ENCODE data around the gene TMEM154.

The TMEM154 gene

DNA sequence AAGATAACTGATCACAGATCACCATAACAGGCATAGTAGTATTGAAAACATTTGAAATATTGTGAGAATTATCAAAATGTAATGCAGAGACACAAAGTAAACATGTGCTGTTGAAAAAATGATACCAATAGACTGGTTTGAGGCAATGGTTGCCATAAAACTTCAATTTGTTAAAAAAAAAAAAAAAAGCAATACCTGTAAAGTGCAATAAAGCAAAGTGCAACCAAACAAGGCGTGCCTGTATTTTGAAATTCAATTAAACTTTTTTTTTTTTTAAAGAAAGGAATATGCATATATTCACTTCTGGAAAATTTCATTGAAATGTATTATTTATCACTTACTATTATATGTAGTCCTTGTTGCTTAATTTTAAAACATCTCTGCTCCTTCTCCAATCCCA is 27.7 kb downstream of the TMEM154 start:
- Histone ChIP-seq H3K9me3 (ENCODE audit: insufficient read depth, low read depth, low read length) (peaks cover 8% of the 10 kb centered on the region; the same call in 1 of the 2 replicates), H3K4me3 (ENCODE audit: low read length, poor library complexity, severe bottlenecking) (no peak overlapping the region), H3K4me1 (ENCODE audit: insufficient read depth, low read length, poor library complexity, severe bottlenecking) (no peaks in the 10 kb centered on the region), H3K9ac (ENCODE audit: low read depth, low read length, poor library complexity, severe bottlenecking) (no peak overlapping the region), H3K4me2 (ENCODE audit: low read depth, low read length, poor library complexity, severe bottlenecking) (no peak overlapping the region), H2AFZ (ENCODE audit: low read length) (no peak overlapping the region), H3F3A (ENCODE audit: low read depth) (no peaks in the 10 kb centered on the region), H3K27me3 (ENCODE audit: insufficient read depth, low read length, poor library complexity, severe bottlenecking) (no peaks in the 10 kb centered on the region), H3K36me3 (ENCODE audit: insufficient read depth, low read length) (peaks cover 10% of the 10 kb centered on the region; the same call in 1 of the 2 replicates), H3K9me2 (replicated peaks; ENCODE audit: low read depth, low read length) (no peaks in the 10 kb centered on the region), H4K20me1 (ENCODE audit: insufficient read depth, low read length, poor library complexity, severe bottlenecking) (no peaks in the 10 kb centered on the region), H3K79me2 (ENCODE audit: insufficient read depth, low read length) (no peaks in the 10 kb centered on the region)
- no peak for TF ChIP-seq EZH2phosphoT487 (IDR thresholded peaks at IDR 0.05; ENCODE audit: borderline replicate concordance)
- TF ChIP-seq, protein P1, sequence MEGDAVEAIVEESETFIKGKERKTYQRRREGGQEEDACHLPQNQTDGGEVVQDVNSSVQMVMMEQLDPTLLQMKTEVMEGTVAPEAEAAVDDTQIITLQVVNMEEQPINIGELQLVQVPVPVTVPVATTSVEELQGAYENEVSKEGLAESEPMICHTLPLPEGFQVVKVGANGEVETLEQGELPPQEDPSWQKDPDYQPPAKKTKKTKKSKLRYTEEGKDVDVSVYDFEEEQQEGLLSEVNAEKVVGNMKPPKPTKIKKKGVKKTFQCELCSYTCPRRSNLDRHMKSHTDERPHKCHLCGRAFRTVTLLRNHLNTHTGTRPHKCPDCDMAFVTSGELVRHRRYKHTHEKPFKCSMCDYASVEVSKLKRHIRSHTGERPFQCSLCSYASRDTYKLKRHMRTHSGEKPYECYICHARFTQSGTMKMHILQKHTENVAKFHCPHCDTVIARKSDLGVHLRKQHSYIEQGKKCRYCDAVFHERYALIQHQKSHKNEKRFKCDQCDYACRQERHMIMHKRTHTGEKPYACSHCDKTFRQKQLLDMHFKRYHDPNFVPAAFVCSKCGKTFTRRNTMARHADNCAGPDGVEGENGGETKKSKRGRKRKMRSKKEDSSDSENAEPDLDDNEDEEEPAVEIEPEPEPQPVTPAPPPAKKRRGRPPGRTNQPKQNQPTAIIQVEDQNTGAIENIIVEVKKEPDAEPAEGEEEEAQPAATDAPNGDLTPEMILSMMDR (conservative IDR thresholded peaks at IDR 0.05; ENCODE audit: low read length) = no peak

DNA sequence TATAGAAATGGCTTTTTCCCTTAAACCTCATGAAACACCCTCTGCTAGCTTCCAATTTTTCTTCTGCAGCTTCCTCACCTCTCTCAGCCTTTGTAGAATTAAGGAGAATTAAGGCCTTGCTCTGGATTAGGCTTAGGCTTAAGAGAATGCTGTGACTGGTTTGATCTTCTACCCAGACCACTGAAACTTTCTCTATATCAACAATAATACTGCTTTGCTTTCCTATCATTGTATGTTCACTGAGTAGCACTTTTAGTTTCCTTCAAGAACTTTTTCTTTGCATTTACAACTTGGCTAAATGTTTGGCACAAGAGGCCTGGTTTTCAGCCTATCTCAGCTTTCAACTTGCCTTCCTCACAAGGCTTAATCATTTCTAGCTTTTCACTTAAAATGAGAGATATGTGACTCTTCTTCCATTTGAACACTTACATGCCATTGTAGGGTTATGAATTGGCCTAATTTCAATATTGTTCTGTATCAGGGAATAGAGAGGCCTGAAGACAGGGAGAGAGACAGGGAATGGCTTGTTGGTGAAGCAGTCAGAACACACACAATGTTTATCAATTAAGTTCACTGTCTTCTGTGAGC is 28.2 kb downstream of the TMEM154 start:
- H4K20me1 ChIP-seq (ENCODE audit: insufficient read depth, low read length, poor library complexity, severe bottlenecking) = no peaks in the 10 kb centered on the region
- no peak overlapping the region for H3K4me2 ChIP-seq (ENCODE audit: low read depth, low read length, poor library complexity, severe bottlenecking)
- peaks cover 4% of the 10 kb centered on the region; the same call in 1 of the 2 replicates for H3K9me3 ChIP-seq (ENCODE audit: insufficient read depth, low read depth, low read length)
- H3K4me3 ChIP-seq (ENCODE audit: low read length, poor library complexity, severe bottlenecking) = no peak overlapping the region
- no peaks in the 10 kb centered on the region for H3K4me1 ChIP-seq (ENCODE audit: insufficient read depth, low read length, poor library complexity, severe bottlenecking)
- H3K36me3 ChIP-seq (ENCODE audit: insufficient read depth, low read length) = peaks cover 10% of the 10 kb centered on the region; the same call in 1 of the 2 replicates
- H3K9ac ChIP-seq (ENCODE audit: low read depth, low read length, poor library complexity, severe bottlenecking) = no peak overlapping the region
- no peak overlapping the region for H2AFZ ChIP-seq (ENCODE audit: low read length)
- H3F3A ChIP-seq (ENCODE audit: low read depth) = no peaks in the 10 kb centered on the region
- no peaks in the 10 kb centered on the region for H3K27me3 ChIP-seq (ENCODE audit: insufficient read depth, low read length, poor library complexity, severe bottlenecking)
- no peaks in the 10 kb centered on the region for H3K79me2 ChIP-seq (ENCODE audit: insufficient read depth, low read length)
- TF ChIP-seq, protein P1 (conservative IDR thresholded peaks at IDR 0.05; ENCODE audit: low read length) = no peak
- no peak for TF ChIP-seq EZH2phosphoT487 (IDR thresholded peaks at IDR 0.05; ENCODE audit: borderline replicate concordance)
- no peaks in the 10 kb centered on the region for H3K9me2 ChIP-seq (replicated peaks; ENCODE audit: low read depth, low read length)

DNA sequence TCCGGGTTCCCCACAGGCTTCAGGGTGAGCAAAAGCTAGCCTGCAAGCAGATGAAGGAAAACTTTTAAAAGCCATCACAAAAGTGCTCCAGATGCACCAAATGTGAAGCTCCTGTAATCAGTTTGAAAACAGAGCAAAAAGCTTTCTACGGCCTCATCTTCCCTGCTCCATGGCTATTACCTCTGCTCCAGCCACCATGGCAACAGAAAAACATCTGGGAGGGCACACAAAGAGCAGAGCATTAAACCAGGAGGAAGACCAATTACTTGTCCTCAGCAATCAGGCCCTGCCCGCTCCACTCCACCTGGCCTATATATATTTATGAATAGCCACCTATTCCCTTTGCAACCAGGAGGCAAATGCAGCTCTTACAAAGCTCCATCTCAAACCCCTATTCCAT is 33.6 kb downstream of the TMEM154 start:
- Histone ChIP-seq H3K4me2 (ENCODE audit: low read depth, low read length, poor library complexity, severe bottlenecking) (no peak overlapping the region), H2AFZ (ENCODE audit: low read length) (no peak overlapping the region)

More for the DNA sequence above, 33.6 kb downstream of the TMEM154 start:
- Histone ChIP-seq H4K20me1 (ENCODE audit: insufficient read depth, low read length, poor library complexity, severe bottlenecking) (no peaks in the 10 kb centered on the region), H3K4me1 (ENCODE audit: insufficient read depth, low read length, poor library complexity, severe bottlenecking) (peaks cover 8% of the 10 kb centered on the region), H3K79me2 (ENCODE audit: insufficient read depth, low read length) (no peaks in the 10 kb centered on the region), H3K9me2 (replicated peaks; ENCODE audit: low read depth, low read length) (no peaks in the 10 kb centered on the region), H3K27me3 (ENCODE audit: insufficient read depth, low read length, poor library complexity, severe bottlenecking) (no peaks in the 10 kb centered on the region), H3K4me3 (ENCODE audit: low read length, poor library complexity, severe bottlenecking) (no peak overlapping the region), H3F3A (ENCODE audit: low read depth) (no peaks in the 10 kb centered on the region), H3K9ac (ENCODE audit: low read depth, low read length, poor library complexity, severe bottlenecking) (no peak overlapping the region), H3K36me3 (ENCODE audit: insufficient read depth, low read length) (peaks cover 4% of the 10 kb centered on the region; the same call in 1 of the 2 replicates), H3K9me3 (ENCODE audit: insufficient read depth, low read depth, low read length) (no peaks in the 10 kb centered on the region)
- TF ChIP-seq EZH2phosphoT487 (IDR thresholded peaks at IDR 0.05; ENCODE audit: borderline replicate concordance) = no peak
- TF ChIP-seq, protein P1 (conservative IDR thresholded peaks at IDR 0.05; ENCODE audit: low read length) = no peak
